ENCODE results near the gene SPOCK1. TPM values are rescaled to one million over a fixed set of nuclear protein-coding genes. Genes with fewer than 3 reads are reported as not detected.

Gene SPOCK1
- total RNA-seq, 1 experiment from 2014 or later: not detected

DNA sequence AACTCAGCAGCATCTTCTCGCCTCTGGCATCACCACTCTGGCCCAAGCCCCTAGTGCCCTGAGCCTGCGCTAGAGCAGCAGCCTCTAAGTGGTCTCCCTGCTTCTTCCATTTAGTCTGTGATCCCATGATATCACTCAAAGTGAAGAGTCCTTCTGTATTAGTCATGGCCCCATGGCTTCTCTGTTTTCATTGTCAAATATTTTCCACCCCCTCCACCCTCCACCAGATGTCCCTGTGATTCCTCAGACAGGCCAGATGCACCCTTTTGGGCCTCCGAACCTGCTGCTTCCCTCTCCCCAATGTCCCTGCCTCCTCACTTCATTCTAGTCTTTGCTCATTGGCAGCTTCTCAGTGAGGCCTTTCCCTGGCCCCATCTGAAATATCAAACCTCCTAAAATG lies 299.2 kb downstream of the SPOCK1 start:
- no peak for DNase-seq (ENCODE audit: low spot score)

DNA sequence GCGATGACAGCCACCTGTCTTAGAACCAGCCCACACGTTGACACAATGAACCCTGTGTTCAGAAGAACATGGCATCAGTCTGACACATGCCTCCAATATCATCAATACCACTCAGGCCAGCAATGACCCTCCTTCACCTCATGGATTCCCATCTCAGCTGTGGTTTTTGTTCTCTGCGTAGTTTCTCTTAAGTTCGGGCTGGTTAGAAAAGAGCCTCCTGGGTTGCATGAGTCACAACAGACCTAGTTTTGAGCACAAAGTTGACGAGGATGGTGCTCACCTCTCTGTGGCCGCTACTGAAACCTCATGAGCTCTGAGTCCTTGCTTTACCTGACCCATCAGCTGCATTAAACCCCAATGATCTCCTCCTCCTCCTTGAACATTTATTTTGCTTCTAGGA lies 299.9 kb downstream of the SPOCK1 start:
- DNase-seq (ENCODE audit: low spot score): no peak

DNA sequence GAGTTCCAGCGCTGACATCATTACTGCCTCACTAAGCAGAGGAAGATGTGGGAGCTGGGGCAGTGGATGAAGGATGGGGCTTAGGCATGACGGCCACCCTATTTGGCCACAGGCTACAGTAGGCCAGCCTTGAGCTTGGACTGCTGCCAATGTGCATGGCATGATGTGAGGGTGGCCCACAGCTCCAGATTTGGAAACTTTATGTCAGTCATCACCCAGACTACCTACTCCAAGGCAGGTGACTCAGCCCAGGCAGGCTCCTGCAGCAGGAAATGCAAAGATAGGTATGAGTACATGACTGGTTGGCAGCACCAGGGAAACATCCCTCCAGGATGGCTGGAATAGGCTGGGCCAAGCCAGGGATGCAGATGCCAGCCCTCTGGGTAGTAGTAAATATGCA lies 303.6 kb downstream of the SPOCK1 start:
- no peak for DNase-seq (ENCODE audit: low spot score)

DNA sequence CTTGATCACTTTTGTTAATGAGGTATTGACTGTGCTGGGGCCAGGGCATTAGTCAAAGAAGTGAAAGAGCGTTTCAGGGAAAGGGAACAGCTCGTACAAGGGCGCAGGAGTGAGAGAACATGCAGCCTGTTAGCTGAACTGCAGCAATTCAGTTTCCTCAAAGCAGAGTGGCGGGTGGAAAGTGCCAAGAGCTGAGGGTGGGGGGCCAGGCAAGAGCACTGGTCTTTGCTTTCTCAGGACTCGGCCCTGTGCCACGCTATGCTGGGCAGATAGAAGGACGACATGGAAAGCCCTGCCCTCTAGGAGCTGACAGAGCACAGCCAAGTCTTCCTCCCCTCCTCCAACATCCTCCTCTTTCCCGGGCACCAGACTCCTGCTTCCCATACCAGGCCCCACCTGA lies 304.8 kb downstream of the SPOCK1 start:
- no peak for DNase-seq (ENCODE audit: low spot score)

DNA sequence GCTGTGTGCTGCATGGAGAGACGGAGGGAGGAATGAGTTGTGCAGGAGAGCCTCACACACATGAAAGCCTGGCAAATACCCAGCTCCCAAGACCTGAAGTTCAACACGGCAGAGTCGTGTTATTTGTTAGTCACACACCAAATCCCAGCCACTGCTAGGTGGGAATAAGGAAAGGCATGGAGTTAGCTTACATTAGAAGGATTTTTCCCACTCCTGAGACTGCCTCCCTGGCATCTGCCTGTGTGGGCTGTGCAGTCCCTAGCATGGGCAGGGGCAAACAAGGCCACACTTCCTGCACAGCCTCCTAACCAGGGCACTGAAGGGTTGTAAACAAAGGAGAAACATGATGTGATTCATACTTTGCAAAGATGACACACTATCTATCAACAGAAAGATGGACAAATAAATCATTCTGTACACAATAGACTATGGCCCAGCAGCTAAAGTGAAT lies 306.8 kb downstream of the SPOCK1 start:
- DNase-seq (ENCODE audit: low spot score): no peak

DNA sequence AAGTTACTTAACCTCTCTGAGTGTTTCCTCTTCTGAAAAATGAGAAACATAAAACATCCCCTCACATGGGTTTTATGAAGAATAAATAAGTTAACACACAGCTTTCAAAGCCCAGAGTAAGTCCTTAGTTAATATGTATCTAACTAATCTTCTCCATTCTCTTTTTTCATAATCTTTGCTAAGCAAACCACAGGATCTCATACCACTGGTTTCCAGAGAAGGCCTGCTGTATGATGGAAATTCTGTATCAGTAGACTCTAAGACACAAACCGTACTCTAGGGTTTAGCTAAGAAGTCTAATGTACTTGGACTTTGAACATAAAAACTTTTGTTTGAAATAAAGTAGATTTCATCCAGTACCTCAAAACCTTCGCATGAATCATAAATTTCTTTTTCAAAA lies 307.9 kb downstream of the SPOCK1 start:
- no peak for DNase-seq (ENCODE audit: low spot score)

DNA sequence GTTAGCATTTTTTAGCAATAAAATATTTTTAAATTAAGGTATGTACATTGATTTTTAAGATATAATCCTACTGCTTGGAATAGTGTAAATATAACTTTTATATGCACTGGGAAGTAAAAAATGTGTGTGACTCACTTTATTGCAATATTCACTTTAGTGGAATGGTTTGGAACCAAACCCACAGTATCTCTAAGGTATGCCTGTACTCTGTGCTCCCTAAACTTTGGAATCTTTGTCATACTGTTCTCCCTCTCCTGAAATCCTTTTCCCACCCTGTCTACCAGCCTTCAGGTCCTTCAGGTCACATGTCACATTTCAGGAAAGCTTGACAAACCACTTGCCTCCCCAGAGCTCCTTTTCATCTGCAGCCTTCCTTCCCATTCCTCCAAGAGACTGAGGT lies 308.7 kb downstream of the SPOCK1 start:
- DNase-seq (ENCODE audit: low spot score): no peak

DNA sequence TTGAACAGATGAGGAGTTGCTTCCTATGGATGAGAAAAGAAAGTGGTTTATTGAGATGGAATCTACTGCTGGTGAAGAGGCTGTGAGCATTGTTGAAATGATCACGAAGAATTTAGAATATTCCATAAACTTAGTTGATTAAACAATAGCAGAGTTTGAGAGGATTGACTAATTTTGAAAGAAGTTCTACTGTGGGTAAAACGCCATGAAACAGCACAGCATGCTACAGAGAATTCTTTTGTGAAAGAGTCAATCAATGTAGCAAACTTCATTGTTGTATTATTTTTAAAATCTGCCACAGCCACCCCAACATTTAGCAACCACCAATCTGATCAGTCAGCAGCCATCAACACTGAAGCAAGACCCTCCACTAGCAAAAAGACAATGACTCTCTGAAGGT lies 309.1 kb downstream of the SPOCK1 start:
- DNase-seq (ENCODE audit: low spot score): no peak

DNA sequence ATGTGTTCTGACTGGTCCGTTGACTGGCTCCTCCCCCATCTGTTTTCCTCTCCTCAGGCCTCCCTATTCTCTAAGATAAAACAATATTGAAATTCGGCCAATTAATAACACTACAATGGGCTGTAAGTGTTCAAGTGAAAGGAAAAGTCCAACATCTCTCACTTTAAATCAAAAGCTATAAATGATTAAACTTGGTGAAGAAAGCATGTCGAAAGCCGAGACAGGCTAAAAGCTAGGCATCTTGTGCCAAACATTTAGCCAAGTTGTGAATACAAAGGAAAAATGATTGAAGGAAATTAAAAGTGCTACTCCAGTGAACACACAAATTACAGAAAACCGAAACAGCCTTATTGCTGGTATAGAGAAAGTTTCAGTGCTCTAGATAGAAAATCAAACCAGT lies 310.6 kb downstream of the SPOCK1 start:
- DNase-seq (ENCODE audit: low spot score): no peak

DNA sequence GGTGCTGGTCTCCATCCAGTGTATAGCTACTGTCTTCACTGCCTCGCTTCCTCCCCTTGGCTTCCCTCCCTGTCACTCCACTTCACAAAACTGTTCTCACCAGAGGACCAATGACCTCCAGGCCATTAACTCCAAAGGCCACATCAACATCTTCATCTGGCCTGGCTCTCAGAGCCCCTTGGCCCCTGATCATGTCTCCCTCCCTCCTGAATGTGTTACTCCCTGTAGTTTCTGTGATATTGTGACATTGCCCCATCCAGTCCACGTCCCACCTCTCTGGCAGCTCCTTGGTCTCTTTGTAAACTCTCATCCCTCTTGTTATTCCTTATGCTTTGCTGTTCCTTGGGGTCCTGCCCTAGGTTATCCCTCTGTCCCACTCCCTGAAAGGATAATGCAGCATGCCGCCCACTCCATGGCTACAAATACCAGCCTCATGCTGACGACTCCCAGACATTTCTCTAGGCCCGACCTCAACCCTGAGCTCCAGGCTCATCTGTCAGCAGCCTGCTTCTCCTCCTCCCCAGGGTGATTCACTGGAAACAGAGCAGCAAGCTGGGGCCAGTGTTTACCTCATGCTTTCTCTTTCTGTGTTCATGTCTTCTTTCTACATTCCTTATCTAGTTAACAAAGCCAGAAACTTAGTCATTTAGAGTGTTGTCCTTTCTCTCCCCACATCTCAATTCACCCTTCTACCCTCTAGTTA lies 312.2 kb downstream of the SPOCK1 start:
- DNase-seq (ENCODE audit: low spot score): no peak

DNA sequence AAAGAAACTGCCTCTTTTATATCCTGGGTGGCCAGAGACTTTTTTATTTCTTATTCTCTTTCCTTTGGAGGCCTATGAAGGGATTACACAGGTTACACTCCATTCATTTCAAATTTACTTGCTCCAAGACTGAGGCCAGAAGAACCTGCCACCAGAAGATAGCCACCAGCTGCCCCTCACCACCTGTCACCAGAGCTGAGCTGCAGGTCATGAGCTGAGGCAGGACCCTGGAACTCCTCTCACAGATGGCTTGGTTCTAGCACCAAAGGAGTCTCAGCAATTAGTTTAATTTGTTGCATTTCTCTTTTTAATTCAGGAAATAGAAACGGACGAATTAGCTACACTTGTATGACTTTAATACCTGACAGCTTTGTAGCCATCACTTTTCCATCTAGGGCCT lies 313.9 kb downstream of the SPOCK1 start:
- DNase-seq (ENCODE audit: low spot score): no peak

DNA sequence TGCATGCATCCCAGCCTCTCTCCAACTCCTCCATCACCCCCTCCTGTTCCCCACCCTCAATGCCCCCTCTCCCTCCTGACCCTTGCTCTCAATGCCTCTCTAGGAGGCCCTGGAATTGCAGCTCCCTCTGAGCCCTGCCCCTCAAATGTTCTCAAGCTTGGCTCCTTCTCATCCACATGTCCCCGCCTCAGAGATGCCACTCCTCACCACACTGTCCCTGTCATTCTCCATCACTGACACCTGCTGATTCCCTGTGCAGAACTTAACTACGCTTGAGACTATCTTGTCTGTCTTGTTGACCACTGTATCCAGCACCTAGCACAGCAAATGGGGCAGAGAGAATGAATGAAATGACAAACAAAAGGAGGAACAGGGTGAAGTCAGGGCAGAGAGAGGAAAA lies 314.4 kb downstream of the SPOCK1 start:
- no peak for DNase-seq (ENCODE audit: low spot score)

DNA sequence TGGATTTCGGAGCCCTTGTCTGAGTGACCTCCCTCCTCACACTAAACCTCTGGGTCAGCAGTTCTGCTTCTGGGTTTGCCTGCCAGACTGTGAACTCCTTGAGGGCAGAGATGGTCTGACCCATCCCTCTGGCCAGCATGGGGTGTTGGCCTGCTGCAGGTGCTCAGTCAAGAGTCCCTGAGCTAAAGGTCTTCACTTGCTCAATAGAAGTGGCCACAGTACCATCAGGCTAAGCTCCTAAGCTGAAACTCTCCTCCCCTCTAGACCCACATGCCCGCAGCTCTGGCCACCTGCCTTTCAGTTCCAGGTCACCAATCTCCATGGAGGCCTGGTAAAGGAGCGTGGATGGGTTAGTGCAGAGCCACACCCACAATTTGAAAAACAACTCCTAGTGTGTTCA lies 316.6 kb downstream of the SPOCK1 start:
- no peak for DNase-seq (ENCODE audit: low spot score)

DNA sequence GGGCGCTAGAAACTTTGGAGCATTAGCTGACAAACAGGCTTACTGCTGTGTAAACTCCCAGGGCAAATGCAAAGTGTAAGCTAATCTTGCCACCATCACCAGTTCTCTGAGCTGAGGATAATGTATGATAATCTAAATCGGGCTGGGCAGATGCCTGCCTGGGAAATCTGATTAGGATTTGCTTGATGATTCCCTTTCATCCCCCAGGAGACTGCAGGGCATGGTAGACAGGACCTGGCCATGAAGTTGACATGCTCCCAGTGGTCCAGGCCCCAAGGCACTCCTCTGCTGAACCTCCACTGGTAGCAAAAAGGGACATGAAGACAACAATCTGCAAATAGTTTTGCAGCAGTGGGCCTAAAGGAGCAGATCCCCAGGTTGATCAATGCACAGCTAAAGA lies 317.5 kb downstream of the SPOCK1 start:
- no peak for DNase-seq (ENCODE audit: low spot score)

DNA sequence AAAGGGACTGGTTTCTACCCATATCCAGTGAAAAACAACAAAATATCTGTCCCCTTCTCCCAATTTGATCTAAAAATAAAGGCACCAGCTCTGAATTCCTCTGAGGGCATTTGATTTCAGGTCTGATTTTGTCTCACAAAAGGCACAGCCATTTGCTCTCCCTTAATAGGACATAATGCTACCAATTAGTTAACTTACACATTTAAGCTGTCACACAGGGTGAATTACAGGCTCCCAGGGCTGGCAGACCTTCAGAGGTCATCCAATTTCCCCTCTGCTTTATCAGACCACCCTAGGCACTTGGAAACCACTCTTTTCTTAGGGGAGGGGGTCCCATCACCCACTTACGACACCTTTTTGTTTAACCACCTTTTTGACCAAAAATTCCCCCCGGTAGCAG lies 319.9 kb downstream of the SPOCK1 start:
- DNase-seq (ENCODE audit: low spot score): no peak

DNA sequence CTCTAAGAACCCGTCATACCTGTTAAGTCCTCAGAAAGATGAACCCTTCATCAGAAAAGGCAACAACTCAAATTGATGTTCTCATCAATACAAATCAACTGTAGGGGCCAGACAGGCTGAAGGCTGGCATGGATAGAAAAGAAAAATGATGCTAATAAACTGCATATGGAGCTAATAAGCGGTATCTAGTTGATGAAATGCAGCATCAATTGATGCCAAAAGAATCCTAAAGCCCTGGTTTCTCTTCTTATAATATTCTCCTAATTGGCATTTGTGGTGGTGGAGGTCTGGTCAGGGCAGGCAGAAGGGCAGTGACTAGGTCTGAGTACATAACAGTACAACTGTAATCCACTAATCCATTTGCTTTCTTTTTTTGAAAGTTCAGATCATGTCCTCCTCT lies 322.5 kb downstream of the SPOCK1 start:
- DNase-seq (ENCODE audit: low spot score): no peak

DNA sequence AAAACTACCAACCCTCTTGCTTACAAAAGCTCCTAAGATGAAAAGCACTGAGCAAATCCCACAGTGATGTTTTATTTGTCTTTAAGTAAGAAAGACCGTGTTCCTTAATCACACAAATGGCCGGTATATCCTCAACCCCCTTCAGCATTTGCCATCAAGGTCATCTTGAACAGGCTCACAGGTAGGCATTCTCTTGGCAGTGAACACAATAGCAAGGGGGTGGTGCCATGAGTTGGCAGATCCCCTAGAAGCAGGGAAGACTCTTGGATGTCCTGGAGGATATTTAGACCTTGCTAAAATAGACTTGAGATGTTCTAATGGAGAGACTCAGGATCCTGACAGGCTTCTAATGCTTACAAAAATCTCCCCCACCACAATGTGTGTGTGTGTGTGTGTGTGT lies 323.0 kb downstream of the SPOCK1 start:
- no peak for DNase-seq (ENCODE audit: low spot score)

DNA sequence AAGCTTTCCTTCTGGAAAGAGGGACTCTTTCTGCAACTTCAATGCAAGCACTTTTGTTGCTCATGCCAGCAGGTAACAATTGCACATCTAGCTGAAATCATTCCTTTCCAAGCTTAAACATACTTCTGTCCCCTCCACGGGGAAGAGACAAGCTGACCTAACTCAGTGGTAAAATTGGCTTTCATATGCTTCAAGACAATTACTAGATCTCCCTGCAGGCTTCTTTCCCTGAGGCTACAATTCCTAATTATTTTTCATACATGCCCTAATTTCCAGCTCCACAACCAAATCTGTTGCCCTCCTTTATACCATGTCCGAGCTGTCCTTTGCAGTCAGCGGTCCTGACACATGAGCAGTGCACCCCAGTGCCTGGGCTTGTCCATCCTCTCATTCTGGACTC lies 324.9 kb downstream of the SPOCK1 start:
- DNase-seq (ENCODE audit: low spot score): no peak

DNA sequence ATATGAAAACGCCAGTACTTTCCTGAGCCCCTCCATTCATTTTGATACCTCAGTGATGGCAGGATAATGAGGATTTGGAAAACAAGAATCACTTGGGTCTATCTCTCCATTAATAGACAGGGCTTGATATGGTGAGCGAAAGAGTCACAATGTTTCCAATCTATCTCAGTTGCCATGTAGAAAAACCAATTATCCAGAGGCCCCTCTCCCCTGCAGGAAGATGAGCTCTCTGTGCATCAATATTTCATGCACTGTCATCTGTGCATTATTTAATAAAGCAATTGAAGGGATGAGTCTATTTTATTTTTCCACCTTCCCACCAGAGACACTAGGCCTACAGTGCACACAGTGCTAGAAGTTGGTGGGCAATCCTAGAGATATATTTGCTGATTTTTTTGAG lies 326.9 kb downstream of the SPOCK1 start:
- no peak for DNase-seq (ENCODE audit: low spot score)

DNA sequence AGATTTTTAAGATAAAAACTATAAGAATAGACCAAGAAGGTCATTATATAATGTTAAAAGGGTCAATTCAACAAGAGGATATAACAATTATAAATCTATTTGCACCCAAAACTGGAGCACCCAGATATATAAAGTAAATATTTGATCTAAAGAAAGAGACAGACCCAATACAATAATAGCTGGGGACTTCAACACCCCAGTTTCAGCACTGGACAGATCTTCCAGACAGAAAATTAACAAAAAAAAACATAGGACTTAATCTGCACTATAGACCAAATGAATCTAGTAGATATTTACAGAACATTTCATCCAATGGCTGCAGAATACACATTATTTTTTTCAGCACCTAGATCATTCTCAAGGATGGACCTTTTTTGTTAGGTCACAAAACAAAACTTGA lies 331.9 kb downstream of the SPOCK1 start:
- no peak for DNase-seq (ENCODE audit: low spot score)

DNA sequence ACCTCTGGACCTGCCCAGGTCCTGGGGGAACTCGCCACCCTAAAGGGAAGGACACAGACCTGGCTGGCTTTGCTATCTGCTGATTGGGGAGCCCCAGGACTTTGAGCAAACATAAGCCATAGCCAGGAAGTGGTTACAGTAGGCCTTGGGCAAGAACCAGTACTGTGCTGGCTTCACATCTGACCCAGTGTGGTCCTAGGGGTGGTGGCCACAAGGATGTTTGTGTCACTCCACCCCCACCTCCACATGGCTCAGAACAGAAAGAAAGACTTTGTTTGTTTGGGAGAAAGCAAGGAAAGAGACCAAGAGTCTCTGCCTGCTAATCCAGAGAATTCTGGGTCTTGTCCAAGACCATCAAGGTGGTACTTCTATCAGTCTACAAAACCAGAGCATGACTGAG lies 334.2 kb downstream of the SPOCK1 start:
- DNase-seq (ENCODE audit: low spot score): no peak

DNA sequence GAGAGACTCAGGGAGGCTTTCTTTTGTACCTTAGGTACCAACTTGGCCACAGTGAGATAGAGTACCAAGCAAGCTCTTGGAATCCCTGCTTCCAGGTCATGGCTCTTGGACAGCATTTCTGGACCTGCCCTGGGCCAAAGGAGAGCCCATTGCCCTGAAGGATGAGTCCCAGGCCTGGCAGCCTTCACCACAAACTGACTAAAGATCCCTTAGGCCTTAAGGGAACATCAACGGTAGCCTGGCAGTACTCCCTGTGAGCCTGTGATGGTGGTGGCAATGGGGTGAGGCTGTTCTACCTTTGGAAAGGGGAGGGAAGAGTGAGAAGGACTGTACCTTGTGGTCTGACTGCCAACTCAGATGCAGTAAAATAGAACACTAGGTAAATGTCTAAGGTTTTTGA lies 334.6 kb downstream of the SPOCK1 start:
- DNase-seq (ENCODE audit: low spot score): no peak

DNA sequence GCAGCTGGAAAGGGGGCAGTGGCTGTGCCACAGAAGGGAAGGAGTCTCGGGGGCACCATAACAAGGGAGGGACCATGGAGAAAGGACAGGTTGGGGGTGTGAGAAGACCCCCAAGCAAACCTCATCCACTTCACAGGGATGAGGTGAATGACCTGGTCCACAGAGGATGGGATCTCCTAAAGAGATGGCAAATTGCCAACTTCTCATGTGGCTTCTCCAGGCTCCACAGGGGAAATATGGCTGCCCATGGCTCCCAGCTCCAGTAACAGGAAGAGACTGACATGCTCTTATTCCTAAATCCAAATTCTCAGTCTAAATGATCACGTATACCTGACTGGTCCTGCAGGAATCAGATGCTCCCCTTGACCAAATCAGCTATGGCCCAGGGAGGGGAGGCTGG lies 340.4 kb downstream of the SPOCK1 start:
- DNase-seq (ENCODE audit: low spot score): no peak

DNA sequence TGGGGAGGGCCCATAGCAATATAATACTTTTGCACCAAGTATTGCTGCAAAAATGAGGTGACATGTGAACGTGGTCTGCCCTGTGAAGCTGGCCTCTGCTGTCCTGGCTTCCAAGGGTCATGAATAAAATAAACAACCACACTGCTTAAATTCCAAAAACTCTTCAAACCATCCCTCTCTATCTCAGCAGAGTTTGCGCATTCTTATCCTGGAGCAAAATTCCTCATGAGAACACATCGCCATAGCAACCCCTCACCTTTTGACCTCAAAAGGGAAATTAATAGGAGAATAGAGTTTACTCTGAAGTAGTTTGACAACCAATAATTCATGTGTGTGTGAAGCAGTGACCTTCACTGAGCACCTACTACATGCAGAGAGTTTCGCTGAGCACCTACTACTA lies 342.9 kb downstream of the SPOCK1 start:
- no peak for DNase-seq (ENCODE audit: low spot score)
